DOHH2 (cell line): Measurements from ENCODE around the gene LTA4H.

Experiments
- H3F3A ChIP-seq: fragments of 200-600 bp; sonication (generic), shearing (Covaris generic); 2 replicates; pipeline ENCODE4 v1.6.0; 2016; ENCODE audit warnings: antibody characterized with exemption, mild to moderate bottlenecking; ENCODE audit not compliant: control insufficient read depth, insufficient read depth
- H3K27ac ChIP-seq: fragments of 200-600 bp; sonication (generic); 2 replicates; pipeline ENCODE4 v1.5.1; 2014; ENCODE audit warnings: low read depth, mild to moderate bottlenecking, low read length, moderate library complexity
- H3K27me3 ChIP-seq: fragments of 200-600 bp; sonication (generic); 2 replicates; pipeline ENCODE4 v1.6.1; 2014; ENCODE audit warnings: mild to moderate bottlenecking, low read length, mixed read lengths; ENCODE audit not compliant: control insufficient read depth
- H3K36me3 ChIP-seq: fragments of 200-600 bp; sonication (generic); 2 replicates; pipeline ENCODE4 v1.6.1; 2014; ENCODE audit warnings: mild to moderate bottlenecking, low read length, moderate library complexity, mixed read lengths; ENCODE audit not compliant: control insufficient read depth
- H3K4me1 ChIP-seq: fragments of 200-600 bp; sonication (generic); 2 replicates; pipeline ENCODE4 v1.6.1; 2014; ENCODE audit warnings: mild to moderate bottlenecking, low read length, mixed read lengths; ENCODE audit not compliant: control insufficient read depth
- H3K4me2 ChIP-seq: fragments of 200-600 bp; sonication (generic); 2 replicates; pipeline ENCODE4 v1.6.0; 2014; ENCODE audit warnings: mild to moderate bottlenecking, low read length, moderate library complexity
- H3K4me3 ChIP-seq: fragments of 200-600 bp; sonication (generic); 2 replicates; pipeline ENCODE4 v1.5.1; 2014; ENCODE audit warnings: mild to moderate bottlenecking, low read length, mixed read lengths
- H3K79me2 ChIP-seq: fragments of 200-600 bp; sonication (generic); 2 replicates; pipeline ENCODE4 v1.6.1; 2014; ENCODE audit warnings: mild to moderate bottlenecking, low read length, mixed read lengths; ENCODE audit not compliant: control insufficient read depth
- H3K9me2 ChIP-seq: fragments of 200-600 bp; sonication (generic); replicated peaks from 2 replicates; pipeline ENCODE4 v1.6.1; 2014; ENCODE audit warnings: mild to moderate bottlenecking, low read length, mixed read lengths; ENCODE audit not compliant: control insufficient read depth
- H3K9me3 ChIP-seq: fragments of 200-600 bp; sonication (generic); 2 replicates; pipeline ENCODE4 v1.6.1; 2014; ENCODE audit warnings: antibody characterized with exemption, low read length, mixed read lengths; ENCODE audit not compliant: control insufficient read depth, insufficient read depth
- H4K20me1 ChIP-seq: fragments of 200-600 bp; sonication (generic); 2 replicates; pipeline ENCODE4 v1.6.0; 2014; ENCODE audit warnings: low read depth, mild to moderate bottlenecking, antibody characterized with exemption, low read length, moderate library complexity; ENCODE audit not compliant: control insufficient read depth, insufficient read depth
- CTCF ChIP-seq: fragments of 200-600 bp; sonication (generic); IDR thresholded peaks from one replicate; pipeline ENCODE4 v1.5.1; 2014; ENCODE audit warnings: antibody characterized with exemption, mild to moderate bottlenecking, low read depth, low read length; ENCODE audit not compliant: poor library complexity, severe bottlenecking
- EZH2phosphoT487 ChIP-seq: fragments of 200-600 bp; sonication (generic); IDR thresholded peaks from 2 replicates; pipeline ENCODE4 v1.6.1; 2017; ENCODE audit warnings: borderline replicate concordance, mild to moderate bottlenecking, antibody characterized with exemption, low read length, moderate library complexity, mixed read lengths

The LTA4H gene

GRCh38 chr12:96061323-96061722, 25.9 kb upstream of the LTA4H start:
- H3K36me3 ChIP-seq = no peaks in the 10 kb centered on the region

GRCh38 chr12:96060041-96060440, 24.7 kb upstream of the LTA4H start:
- H3K36me3 ChIP-seq = no peaks in the 10 kb centered on the region
- no peaks in the 10 kb centered on the region for H3K27me3 ChIP-seq
- peaks cover 27% of the 10 kb centered on the region for H3K4me1 ChIP-seq
- H3F3A ChIP-seq = no peaks in the 10 kb centered on the region
- no peak overlapping the region for H3K4me2 ChIP-seq
- no peaks in the 10 kb centered on the region for H3K9me3 ChIP-seq
- no peaks in the 10 kb centered on the region for H4K20me1 ChIP-seq
- TF ChIP-seq CTCF (no peak), EZH2phosphoT487 (no peak)
- H3K27ac ChIP-seq = no peak overlapping the region
- H3K9me2 ChIP-seq = no peaks in the 10 kb centered on the region
- H3K4me3 ChIP-seq = no peak overlapping the region
- H3K79me2 ChIP-seq = no peaks in the 10 kb centered on the region

More at GRCh38 chr12:96061323-96061722, 25.9 kb upstream of the LTA4H start:
- Histone ChIP-seq H3F3A (no peaks in the 10 kb centered on the region), H3K27me3 (no peaks in the 10 kb centered on the region), H4K20me1 (no peaks in the 10 kb centered on the region), H3K4me3 (no peak overlapping the region), H3K4me2 (no peak overlapping the region), H3K27ac (no peak overlapping the region), H3K9me3 (no peaks in the 10 kb centered on the region), H3K4me1 (peaks cover 27% of the 10 kb centered on the region), H3K9me2 (no peaks in the 10 kb centered on the region), H3K79me2 (no peaks in the 10 kb centered on the region)
- TF ChIP-seq EZH2phosphoT487 (no peak), CTCF (no peak)

GRCh38 chr12:96057986-96058553, 22.7 kb upstream of the LTA4H start:
- no peaks in the 10 kb centered on the region for H4K20me1 ChIP-seq

More at GRCh38 chr12:96057986-96058553, 22.7 kb upstream of the LTA4H start:
- Histone ChIP-seq H3F3A (no peaks in the 10 kb centered on the region), H3K36me3 (no peaks in the 10 kb centered on the region), H3K27me3 (no peaks in the 10 kb centered on the region), H3K4me3 (no peak overlapping the region), H3K9me3 (no peaks in the 10 kb centered on the region), H3K9me2 (no peaks in the 10 kb centered on the region), H3K27ac (no peak overlapping the region), H3K4me1 (peaks cover 16% of the 10 kb centered on the region), H3K4me2 (no peak overlapping the region), H3K79me2 (no peaks in the 10 kb centered on the region)
- TF ChIP-seq CTCF = no peak
- no peak for TF ChIP-seq EZH2phosphoT487
